Aorta (tissue), 5 donors: ENCODE measurements around the gene WDR5B. TPM values are rescaled to one million over a fixed set of nuclear protein-coding genes. Genes with fewer than 3 reads are reported as not detected.

ENCODE experiments used
- ATAC-seq: fragments of 200-7000 bp; cut with Tn5 transposase; one replicate; pipeline ENCODE4 v1.9.1; 2022; ENCODE audit warnings: moderate library complexity; ENCODE audit not compliant: low FRiP score
- DNase-seq, 2 donors: peaks; one replicate each; pipeline ENCODE4 v3.0.0-alpha.2; 2020
- H3K27ac ChIP-seq, 2 donors: one replicate each; pipeline ENCODE4 v1.5.1; 2013; ENCODE audit warnings: low read length in 2 of 2, mild to moderate bottlenecking in 2 of 2, moderate library complexity in 2 of 2, control low read depth in 1 of 2, inconsistent platforms in 1 of 2, low read depth in 1 of 2
- H3K27me3 ChIP-seq, 2 donors: one replicate each; pipeline ENCODE4 v1.6.1; 2013; ENCODE audit warnings: control low read depth in 1 of 2, low read length in 1 of 2, mild to moderate bottlenecking in 1 of 2, moderate library complexity in 1 of 2; ENCODE audit not compliant: insufficient read depth in 2 of 2, control insufficient read depth in 1 of 2
- H3K36me3 ChIP-seq, 2 donors: one replicate each; pipeline ENCODE4 v1.6.1; 2013; ENCODE audit warnings: control low read depth in 1 of 2, low read length in 1 of 2, mild to moderate bottlenecking in 1 of 2; ENCODE audit not compliant: insufficient read depth in 2 of 2, control insufficient read depth in 1 of 2
- H3K4me1 ChIP-seq, 2 donors: one replicate each; pipeline ENCODE4 v1.6.1; 2013; ENCODE audit warnings: low read length in 2 of 2, control low read depth in 1 of 2, mild to moderate bottlenecking in 1 of 2, moderate library complexity in 1 of 2; ENCODE audit not compliant: insufficient read depth in 2 of 2, control insufficient read depth in 1 of 2
- H3K4me3 ChIP-seq, 2 donors: one replicate each; pipeline ENCODE4 v1.5.1; 2013; ENCODE audit warnings: low read length in 2 of 2, control low read depth in 1 of 2, mild to moderate bottlenecking in 1 of 2
- H3K9me3 ChIP-seq: one replicate; pipeline ENCODE4 v1.6.1; 2013; ENCODE audit warnings: mild to moderate bottlenecking, low read length; ENCODE audit not compliant: control insufficient read depth
- WGBS, 2 donors: extraction: QIAGEN DNeasy Blood & Tissue Kit; methylation state at CpG; one replicate each; pipeline ENCODE4 v1.1.7; 2013; 5-methylcytosine and 5-hydroxymethylcytosine counted together
- intact Hi-C, 2 donors: fragments of 100-400 bp; cut with DNase I; formaldehyde crosslinking; loops; one replicate each; pipeline versions ENCODE4 v1.14.2 to v1.15.0; 2022
- polyA plus RNA-seq, 2 donors: library from polyadenylated mRNA; stranded (reverse); fragments of 200-250 nt; gene quantifications; one replicate each; pipeline ENCODE4 v1.2.3, GENCODE V29; 2013
- total RNA-seq, 2 donors: library from RNA; stranded (reverse); fragmentation: NEBNext Ultra II Directional; extraction: Animal tissue kit (Norgen Biotek cat#: 25700); gene quantifications; one replicate each; pipeline ENCODE4 v1.2.1, GENCODE V29; 2021
- donor health status: healthy with polysubstance abuse.
- donor health status: Bipolar disorder and iron deficiency.
- donor health status: DM: no; HTN: no; CAD: no.
- donor health status: DM: no; HTN: no; CAD: no.
- donor health status: DM: yes; HTN: yes; CAD: no.

WDR5B gene
- total and polyA plus RNA-seq, 4 donors: 1.6 to 4.3 (median 4.1) TPM

- Histone ChIP-seq H3K4me1 (no peaks in the 10 kb centered on the region), H3K9me3 (no peaks in the 10 kb centered on the region), H3K27ac (no peak overlapping the region), H3K4me3 (no peak overlapping the region), H3K36me3 (peaks cover 4 to 8% of the 10 kb centered on the region in 2 donors), H3K27me3 (no peaks in the 10 kb centered on the region)
- ATAC-seq (no peak), DNase-seq (no peak)
- intact Hi-C loops: no loop called here
- 86 to 93% methylated on average over 6 of the region's 6 CpGs for WGBS, 2 donors
Observed at GRCh38 chr3:122403489-122403888, 12.4 kb downstream of the WDR5B start.

DNA sequence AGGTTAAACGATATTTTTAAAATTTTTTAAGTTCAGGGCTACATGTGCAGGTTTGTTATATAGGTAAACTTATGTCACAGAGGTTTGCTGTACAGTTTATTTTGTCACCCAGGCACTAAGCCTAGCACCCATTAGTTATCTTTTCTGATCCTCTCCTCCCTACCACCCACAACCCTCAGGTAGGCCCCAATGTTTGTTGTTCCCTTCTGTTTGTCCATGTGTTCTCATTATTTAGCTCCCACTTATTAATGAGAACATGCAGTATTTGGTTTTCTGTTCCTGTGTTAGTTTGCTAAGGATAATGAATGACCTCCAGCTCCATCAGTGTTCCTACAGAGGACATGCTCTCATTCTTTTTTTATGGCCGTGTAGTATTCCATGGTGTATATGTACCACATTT is 16.9 kb downstream of the WDR5B start:
- 93 to 95% methylated on average over 2 of the region's 2 CpGs for WGBS, 2 donors
- DNase-seq: no peak
- Histone ChIP-seq H3K4me3 (no peak overlapping the region), H3K9me3 (no peaks in the 10 kb centered on the region), H3K36me3 (peaks cover 0 to 3% of the 10 kb centered on the region in 2 donors), H3K27ac (no peak overlapping the region), H3K27me3 (no peaks in the 10 kb centered on the region), H3K4me1 (no peaks in the 10 kb centered on the region)
- intact Hi-C loops: loop anchor here in 1 of 2 donors (5.0 kb wide), 1 partner anchor 278 kb away; no protein-coding TSS in a partner anchor
- ATAC-seq: no peak

DNA sequence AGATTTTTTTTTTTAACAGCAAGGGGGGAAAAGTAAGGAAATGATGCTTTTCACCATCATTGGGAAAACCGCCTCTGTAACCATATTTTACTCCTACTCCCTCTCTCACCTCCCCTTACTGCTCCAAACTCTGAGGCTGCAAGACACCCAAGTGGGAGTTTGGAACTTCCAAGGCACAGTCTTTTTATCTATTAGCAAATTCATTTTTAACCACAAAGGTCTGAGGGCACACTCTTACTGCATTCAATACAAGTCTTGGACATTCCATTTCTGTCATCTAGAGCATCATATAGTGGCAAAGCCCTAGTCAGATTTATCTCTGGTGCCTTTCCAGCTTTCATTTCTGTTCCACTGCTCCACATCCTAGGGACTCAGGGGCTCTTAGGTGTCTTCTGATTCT is 18.7 kb downstream of the WDR5B start:
- WGBS, 2 donors: 92 to 93% methylated on average over 1 of the region's 1 CpG
- ATAC-seq (no peak), DNase-seq (no peak)
- no peaks in the 10 kb centered on the region for H3K4me1 ChIP-seq
- H3K27me3 ChIP-seq: no peaks in the 10 kb centered on the region
- H3K9me3 ChIP-seq: no peaks in the 10 kb centered on the region
- no peaks in the 10 kb centered on the region for H3K36me3 ChIP-seq
- H3K4me3 ChIP-seq: no peak overlapping the region
- intact Hi-C loops: loop anchor here in 1 of 2 donors (5.0 kb wide), 1 partner anchor 280 kb away; no protein-coding TSS in a partner anchor
- H3K27ac ChIP-seq: no peak overlapping the region

- DNase-seq (no peak), ATAC-seq (no peak)
- Histone ChIP-seq H3K36me3 (no peaks in the 10 kb centered on the region), H3K4me1 (no peaks in the 10 kb centered on the region), H3K4me3 (no peak overlapping the region), H3K27me3 (no peaks in the 10 kb centered on the region), H3K9me3 (no peaks in the 10 kb centered on the region), H3K27ac (no peak overlapping the region)
- intact Hi-C loops: loop anchor here in 1 of 2 donors (5.0 kb wide), 1 partner anchor 281 kb away; no protein-coding TSS in a partner anchor
Observed at GRCh38 chr3:122396511-122396910, 19.4 kb downstream of the WDR5B start.

DNA sequence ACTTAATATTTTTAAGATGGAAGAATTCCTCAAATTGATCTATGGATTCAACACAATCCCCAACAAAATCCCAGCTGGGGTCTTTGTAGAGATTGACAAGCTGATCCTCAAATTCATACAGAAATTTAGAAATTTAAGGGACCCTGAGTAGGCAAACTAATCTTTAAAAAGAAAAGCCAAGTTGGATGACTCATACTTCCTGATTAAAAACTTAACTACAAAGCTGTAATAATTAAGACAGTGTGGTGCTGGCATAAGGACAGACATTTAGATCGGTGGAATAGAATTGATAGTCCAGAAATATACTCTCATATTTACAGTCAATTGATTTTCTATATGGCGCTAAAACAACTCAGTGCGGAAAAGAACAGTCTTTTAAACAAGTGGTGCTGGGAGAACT is 20.3 kb downstream of the WDR5B start:
- H3K36me3 ChIP-seq: no peaks in the 10 kb centered on the region
- no peaks in the 10 kb centered on the region for H3K4me1 ChIP-seq
- 66 to 67% methylated on average over 3 of the region's 3 CpGs for WGBS, 2 donors
- no peak overlapping the region for H3K27ac ChIP-seq
- no peaks in the 10 kb centered on the region for H3K9me3 ChIP-seq
- ATAC-seq (no peak), DNase-seq (no peak)
- H3K27me3 ChIP-seq: no peaks in the 10 kb centered on the region
- intact Hi-C loops: loop anchor here in 1 of 2 donors (5.0 kb wide), 1 partner anchor 282 kb away; no protein-coding TSS in a partner anchor
- no peak overlapping the region for H3K4me3 ChIP-seq

- intact Hi-C loops: no loop called here
- WGBS, 2 donors: 75 to 94% methylated on average over 1 of the region's 1 CpG
Observed at GRCh38 chr3:122394173-122394572, 21.7 kb downstream of the WDR5B start.

DNA sequence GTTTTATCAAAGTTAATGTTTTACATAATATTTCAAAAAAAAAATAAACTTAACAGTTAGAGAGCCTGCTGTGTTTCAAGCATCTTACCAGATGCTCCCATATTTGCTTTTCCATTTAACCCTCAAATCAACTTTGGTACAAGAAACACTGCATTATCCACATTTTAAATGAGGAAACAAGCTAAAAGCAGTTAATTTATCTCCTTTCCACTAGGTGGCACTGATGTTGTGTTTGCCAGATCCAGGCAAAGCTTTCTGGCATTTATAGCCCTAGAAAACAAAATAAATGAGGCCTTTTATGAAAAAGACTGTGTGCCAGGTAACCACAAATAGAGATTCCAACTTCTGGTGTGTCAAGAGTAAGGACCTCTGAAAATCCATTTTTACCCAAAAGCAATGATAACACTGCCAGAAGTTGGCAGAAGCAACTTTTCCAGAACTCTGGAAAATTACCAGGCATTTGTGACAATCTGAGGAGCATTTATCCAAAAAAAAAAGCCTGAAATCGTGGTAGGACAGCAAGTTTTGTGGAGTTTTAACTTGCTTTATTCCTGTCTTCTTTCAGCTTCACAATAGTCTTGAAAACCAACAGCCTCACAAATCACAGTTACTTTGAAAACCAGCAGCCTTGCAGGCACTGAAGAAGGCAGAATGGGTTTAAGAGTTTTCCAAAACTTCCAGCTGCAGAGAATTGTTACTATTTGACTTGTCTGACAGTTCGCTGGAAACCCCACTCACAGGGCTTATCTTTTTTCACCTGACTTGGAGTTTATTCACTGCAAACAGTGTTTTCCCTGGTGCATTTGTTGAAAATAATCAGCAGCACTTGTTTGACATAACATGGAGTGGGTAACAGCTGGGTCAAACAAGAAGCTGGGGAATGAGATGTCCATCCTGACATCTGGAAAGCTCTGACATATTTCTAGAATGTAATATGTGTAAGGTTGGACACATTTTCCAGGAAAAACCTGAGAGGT is 22.7 kb downstream of the WDR5B start:
- no peak for DNase-seq
- intact Hi-C loops: loop anchor here in 1 of 2 donors (2.0 kb wide), 1 partner anchor 286 kb away; no protein-coding TSS in a partner anchor
- no peaks in the 10 kb centered on the region for H3K27me3 ChIP-seq
- no peak overlapping the region for H3K4me3 ChIP-seq
- H3K36me3 ChIP-seq: no peaks in the 10 kb centered on the region
- no peak overlapping the region for H3K27ac ChIP-seq
- 23 to 27% methylated on average over 2 of the region's 2 CpGs for WGBS, 2 donors
- no peaks in the 10 kb centered on the region for H3K4me1 ChIP-seq
- H3K9me3 ChIP-seq: no peaks in the 10 kb centered on the region
- ATAC-seq: no peak

More at GRCh38 chr3:122394173-122394572, 21.7 kb downstream of the WDR5B start:
- DNase-seq (no peak), ATAC-seq (no peak)
- Histone ChIP-seq H3K4me1 (no peaks in the 10 kb centered on the region), H3K36me3 (no peaks in the 10 kb centered on the region), H3K27me3 (no peaks in the 10 kb centered on the region), H3K4me3 (no peak overlapping the region), H3K27ac (no peak overlapping the region), H3K9me3 (no peaks in the 10 kb centered on the region)

GRCh38 chr3:122391681-122392446 is 24.0 kb downstream of the WDR5B start:
- intact Hi-C loops: loop anchor here in 1 of 2 donors (2.0 kb wide), 1 partner anchor 287 kb away; no protein-coding TSS in a partner anchor
- Histone ChIP-seq H3K4me1 (no peaks in the 10 kb centered on the region), H3K36me3 (peaks cover 0 to 3% of the 10 kb centered on the region in 2 donors), H3K9me3 (no peaks in the 10 kb centered on the region), H3K4me3 (no peak overlapping the region), H3K27ac (no peak overlapping the region), H3K27me3 (no peaks in the 10 kb centered on the region)
- DNase-seq: no peak
- 78 to 87% methylated on average over 2 of the region's 2 CpGs for WGBS, 2 donors
- ATAC-seq: no peak
